GM19023 (cell line): Measurements from ENCODE around the gene GNB2.
"Not testable (repeated sequence)": the region's sequence is repeated elsewhere in the genome, so short reads cannot be mapped to it uniquely, and the experiment has no call there.

Experiments used
- ATAC-seq: cut with Tn5 transposase; IDR thresholded peaks from one replicate; pipeline ENCODE4 v1.9.1; 2021; ENCODE audit warnings: mild to moderate bottlenecking, moderate library complexity; ENCODE audit not compliant: unreplicated experiment

The GNB2 gene

DNA sequence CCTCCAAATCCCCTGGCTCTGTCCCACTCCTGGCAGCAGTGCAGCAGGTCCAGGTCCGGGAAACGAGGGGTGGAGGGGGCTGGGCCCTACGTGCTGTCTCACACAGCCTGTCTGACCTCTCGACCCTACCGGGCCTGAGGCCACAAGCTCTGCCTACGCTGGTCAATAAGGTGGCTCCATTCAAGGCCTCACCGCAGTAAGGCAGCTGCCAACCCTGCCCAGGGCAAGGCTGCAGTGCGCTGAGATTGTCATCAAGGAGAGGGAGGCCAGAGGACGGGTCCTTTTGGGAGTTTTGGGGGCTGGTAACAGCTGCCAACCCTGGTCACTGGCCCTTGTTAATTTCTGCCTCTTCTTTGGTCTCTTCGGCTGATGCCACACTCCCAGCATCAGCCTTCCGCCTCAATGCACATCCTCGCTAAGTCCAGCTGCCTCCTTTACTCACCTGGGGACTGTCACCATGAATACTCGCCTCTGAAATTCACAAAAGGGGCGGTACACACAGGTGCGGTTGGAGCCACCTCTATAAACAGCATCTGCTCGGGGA lies 50.3 kb downstream of the GNB2 start:
- no peak for ATAC-seq

DNA sequence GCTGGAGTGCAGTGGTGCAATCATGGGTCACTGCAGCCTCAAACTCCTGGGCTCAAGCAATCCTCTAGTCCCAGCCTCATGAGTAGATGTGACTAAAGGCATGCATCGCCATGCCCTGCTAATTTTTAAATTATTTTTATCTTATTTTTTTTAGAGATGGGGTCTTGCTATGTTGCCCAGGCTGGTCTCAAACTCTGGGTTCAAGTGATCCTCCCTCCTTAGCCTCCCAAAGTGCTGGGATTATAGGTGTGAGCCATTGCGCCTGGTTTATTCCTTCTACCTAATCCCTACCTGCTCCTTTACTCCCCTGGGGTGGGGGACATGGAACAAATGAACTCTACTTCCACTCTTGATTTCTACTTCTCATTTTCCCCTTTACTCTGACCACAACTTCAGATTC lies 50.8 kb downstream of the GNB2 start:
- ATAC-seq, result not testable (repeated sequence)

DNA sequence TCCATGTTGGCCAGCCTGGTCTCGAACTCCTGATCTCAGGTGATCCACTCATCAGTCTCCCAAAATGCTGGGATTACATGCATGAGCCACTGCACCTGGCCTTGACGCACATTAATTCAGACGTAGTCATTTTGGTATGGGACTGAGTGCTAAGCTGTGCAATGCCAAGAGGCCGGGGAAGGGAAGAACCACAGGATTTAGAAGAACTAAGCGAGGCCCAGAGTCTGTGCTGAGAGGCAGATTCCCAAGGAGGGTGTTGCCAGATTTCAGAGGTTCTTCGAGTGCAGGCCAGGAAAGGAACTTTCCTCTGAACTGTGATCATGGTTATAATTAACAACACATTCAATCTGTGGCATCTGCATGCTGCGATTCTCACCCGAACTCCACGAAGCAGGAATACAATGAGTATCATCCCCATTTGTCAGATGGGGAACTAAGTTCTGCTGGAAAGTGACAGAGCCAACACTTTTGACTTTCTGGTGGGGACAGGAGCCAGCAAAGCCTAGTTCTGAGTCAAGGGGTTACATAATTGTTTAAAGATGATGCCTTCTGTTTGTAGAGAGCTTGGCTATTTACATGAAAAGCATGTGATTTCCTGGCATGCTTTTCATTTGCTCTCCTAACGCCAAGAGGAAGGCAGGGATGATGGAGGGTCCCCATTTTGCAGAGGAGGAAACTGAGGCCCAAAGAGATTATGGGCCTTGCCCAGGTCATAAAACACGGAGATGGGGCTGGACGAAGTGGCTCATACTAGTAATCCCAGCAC lies 53.6 kb downstream of the GNB2 start:
- no peak for ATAC-seq

DNA sequence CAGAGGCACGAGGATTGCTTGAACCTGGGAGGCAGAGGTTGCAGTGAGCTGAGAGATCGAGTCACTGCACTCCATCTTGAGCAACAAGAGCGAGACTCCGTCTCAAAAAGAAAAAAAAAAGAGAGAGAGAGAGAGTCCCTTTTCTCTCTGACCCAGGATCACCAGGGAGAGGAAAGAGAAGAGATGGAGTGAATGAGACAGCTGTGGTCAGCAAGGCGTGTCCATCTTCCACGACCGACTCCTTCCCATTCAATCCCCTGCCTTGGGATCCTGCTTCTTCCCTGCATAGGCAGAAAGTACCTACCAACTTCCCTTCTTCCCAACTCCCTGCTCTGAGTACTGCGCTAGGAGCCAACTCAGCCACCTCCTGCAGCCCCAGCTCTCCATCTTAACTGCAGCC lies 54.7 kb downstream of the GNB2 start:
- ATAC-seq, result no peak
